Nephron progenitor cell (in vitro differentiated cells): Measurements from ENCODE around the gene UBR3.

Experiments
- DNase-seq: peaks from one replicate; pipeline ENCODE4 v3.0.0; 2021
- H3K27ac Mint-ChIP-seq: 2 replicates; pipeline ENCODE4 v1.8.0; 2021; ENCODE audit warnings: mild to moderate bottlenecking, moderate library complexity, mixed read lengths
- H3K27me3 Mint-ChIP-seq: 2 replicates; pipeline ENCODE4 v1.8.0; 2021; ENCODE audit warnings: mild to moderate bottlenecking, low read depth, mixed read lengths; ENCODE audit not compliant: poor library complexity
- H3K36me3 Mint-ChIP-seq: 2 replicates; pipeline ENCODE4 v1.8.0; 2021; ENCODE audit warnings: low read depth, mixed read lengths
- H3K4me1 Mint-ChIP-seq: 2 replicates; pipeline ENCODE4 v1.8.0; 2021; ENCODE audit warnings: mixed read lengths
- H3K4me3 Mint-ChIP-seq: 2 replicates; pipeline ENCODE4 v1.8.0; 2021; ENCODE audit warnings: mild to moderate bottlenecking, moderate library complexity, mixed read lengths
- H3K9me3 Mint-ChIP-seq: 2 replicates; pipeline ENCODE4 v1.8.0; 2021; ENCODE audit warnings: mild to moderate bottlenecking, moderate library complexity, mixed read lengths
- CTCF ChIP-seq: fragments of 200-600 bp; sonication (generic); IDR thresholded peaks from 2 replicates; pipeline ENCODE4 v1.5.0; 2021; ENCODE audit warnings: antibody characterized with exemption

The UBR3 gene

GRCh38 chr2:170025223-170025622, 198.0 kb downstream of the UBR3 start:
- peaks cover 4% of the 10 kb centered on the region for H3K9me3 Mint-ChIP-seq
- H3K27me3 Mint-ChIP-seq: no peaks in the 10 kb centered on the region
- H3K36me3 Mint-ChIP-seq: peaks cover 23% of the 10 kb centered on the region
- no peaks in the 10 kb centered on the region for H3K4me1 Mint-ChIP-seq
- H3K4me3 Mint-ChIP-seq: no peak overlapping the region
- no peak for TF ChIP-seq CTCF
- no peak for DNase-seq
- H3K27ac Mint-ChIP-seq: no peak overlapping the region

DNA sequence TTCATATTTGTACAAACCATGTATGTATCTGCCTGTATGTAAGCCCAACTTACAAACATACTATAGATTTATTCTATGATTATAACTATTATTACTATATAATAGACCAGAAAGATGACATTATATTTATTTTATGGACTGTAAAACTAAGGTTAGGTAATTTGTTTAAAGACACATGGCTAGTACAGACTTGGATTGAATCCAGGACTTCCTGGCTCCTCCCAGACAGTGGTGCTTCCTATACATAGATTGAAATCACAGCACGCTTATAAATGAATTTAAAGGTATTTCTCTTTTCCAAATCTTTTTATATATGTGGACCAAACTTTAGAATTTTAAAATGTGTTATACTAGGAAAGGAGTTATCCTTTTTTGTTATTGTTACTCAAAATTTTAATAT, 199.1 kb downstream of the UBR3 start:
- no peaks in the 10 kb centered on the region for H3K27me3 Mint-ChIP-seq

GRCh38 chr2:170029551-170029950, 202.3 kb downstream of the UBR3 start:
- no peaks in the 10 kb centered on the region for H3K4me1 Mint-ChIP-seq
- H3K36me3 Mint-ChIP-seq: peaks cover 42% of the 10 kb centered on the region
- peaks cover 17% of the 10 kb centered on the region for H3K9me3 Mint-ChIP-seq
- H3K27me3 Mint-ChIP-seq: no peaks in the 10 kb centered on the region
- no peak for DNase-seq
- no peak for TF ChIP-seq CTCF
- H3K4me3 Mint-ChIP-seq: no peak overlapping the region
- H3K27ac Mint-ChIP-seq: no peak overlapping the region

More for the DNA sequence above, 199.1 kb downstream of the UBR3 start:
- Mint-ChIP-seq H3K4me1 (no peaks in the 10 kb centered on the region), H3K27ac (no peak overlapping the region), H3K4me3 (no peak overlapping the region), H3K9me3 (peaks cover 12% of the 10 kb centered on the region), H3K36me3 (peaks cover 34% of the 10 kb centered on the region)
- no peak for DNase-seq
- TF ChIP-seq CTCF: no peak

DNA sequence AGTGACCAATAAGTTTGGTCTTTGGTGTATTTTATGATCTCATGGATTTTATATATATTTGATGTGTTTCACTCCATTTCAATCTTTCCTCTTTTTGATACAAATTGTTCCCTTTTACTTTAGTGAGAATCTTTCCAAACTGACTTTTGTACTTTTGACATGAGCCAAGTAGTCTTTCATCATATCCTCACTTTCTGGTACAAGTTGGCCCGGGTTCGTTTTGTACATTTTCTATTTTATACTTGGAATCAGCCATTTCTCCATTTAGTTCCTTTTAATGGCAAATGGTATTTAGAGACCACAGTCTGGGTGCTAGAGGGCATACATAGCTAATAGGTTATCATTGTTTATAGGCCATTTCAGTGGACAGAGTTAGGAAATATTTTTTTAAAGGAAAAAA, 202.8 kb downstream of the UBR3 start:
- Mint-ChIP-seq H3K27ac (no peak overlapping the region), H3K9me3 (peaks cover 17% of the 10 kb centered on the region), H3K4me3 (no peak overlapping the region), H3K4me1 (no peaks in the 10 kb centered on the region), H3K27me3 (no peaks in the 10 kb centered on the region), H3K36me3 (peaks cover 42% of the 10 kb centered on the region)
- no peak for TF ChIP-seq CTCF
- DNase-seq: no peak

DNA sequence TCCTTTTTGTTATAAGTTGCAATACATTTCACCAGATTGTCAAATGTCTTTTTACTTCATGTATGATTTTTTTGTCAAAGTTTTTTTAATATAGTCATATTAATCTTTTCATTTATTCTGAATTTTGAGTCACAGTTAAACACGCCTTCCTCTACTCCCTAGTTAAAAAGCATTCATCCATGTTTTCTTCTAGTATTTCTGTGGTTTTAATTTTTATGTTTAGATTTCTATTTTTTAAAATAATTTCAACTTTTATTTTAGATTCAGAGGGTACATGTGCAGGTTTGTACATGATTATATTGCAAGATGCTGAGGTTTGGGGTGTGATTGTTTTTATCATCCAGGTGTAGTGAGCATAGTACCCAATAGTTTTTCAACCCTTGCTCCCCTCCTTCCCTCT, 204.0 kb downstream of the UBR3 start:
- no peak for TF ChIP-seq CTCF
- H3K4me3 Mint-ChIP-seq: no peak overlapping the region
- H3K4me1 Mint-ChIP-seq: no peaks in the 10 kb centered on the region
- H3K27ac Mint-ChIP-seq: no peak overlapping the region
- no peaks in the 10 kb centered on the region for H3K27me3 Mint-ChIP-seq
- peaks cover 52% of the 10 kb centered on the region for H3K36me3 Mint-ChIP-seq
- peaks cover 17% of the 10 kb centered on the region for H3K9me3 Mint-ChIP-seq
- DNase-seq: no peak

- TF ChIP-seq CTCF: no peak
- peaks cover 17% of the 10 kb centered on the region for H3K9me3 Mint-ChIP-seq
- H3K4me1 Mint-ChIP-seq: no peaks in the 10 kb centered on the region
- no peaks in the 10 kb centered on the region for H3K27me3 Mint-ChIP-seq
- H3K27ac Mint-ChIP-seq: no peak overlapping the region
- no peak overlapping the region for H3K4me3 Mint-ChIP-seq
- DNase-seq: no peak
- H3K36me3 Mint-ChIP-seq: peaks cover 41% of the 10 kb centered on the region
Measured at GRCh38 chr2:170034596-170034995, 207.3 kb downstream of the UBR3 start.
